CD4-positive, alpha-beta T cell treated with Interleukin-6 for 4 hours (primary cell): ENCODE results near the gene ISM2.

Source experiments
- DNase-seq: peaks from one replicate; pipeline ENCODE4 v3.0.0-alpha.2; 2020; ENCODE audit warnings: mixed read lengths

Gene ISM2

GRCh38 chr14:77507762-77508161, 9.1 kb upstream of the ISM2 start:
- no peak for DNase-seq

GRCh38 chr14:77505031-77505430, 6.4 kb upstream of the ISM2 start:
- DNase-seq = no peak

GRCh38 chr14:77503138-77503537, 4.5 kb upstream of the ISM2 start:
- DNase-seq = no peak

GRCh38 chr14:77502109-77502782, 3.6 kb upstream of the ISM2 start:
- no peak for DNase-seq

GRCh38 chr14:77498984-77499527, 440 bp upstream of the ISM2 start:
- DNase-seq = no peak

- no peak for DNase-seq
Observed at GRCh38 chr14:77495334-77495733, 3.3 kb downstream of the ISM2 start.

- DNase-seq = no peak
Observed at GRCh38 chr14:77491056-77491455, 7.6 kb downstream of the ISM2 start.

- no peak for DNase-seq
Observed at GRCh38 chr14:77490347-77490986, 8.1 kb downstream of the ISM2 start.

GRCh38 chr14:77489041-77489440, 9.6 kb downstream of the ISM2 start:
- no peak for DNase-seq

GRCh38 chr14:77488558-77488957, 10.1 kb downstream of the ISM2 start:
- no peak for DNase-seq

GRCh38 chr14:77485901-77486678, 12.5 kb downstream of the ISM2 start:
- DNase-seq = no peak

- no peak for DNase-seq
Observed at GRCh38 chr14:77485256-77485655, 13.4 kb downstream of the ISM2 start.

GRCh38 chr14:77482422-77482821, 16.2 kb downstream of the ISM2 start:
- no peak for DNase-seq

GRCh38 chr14:77478796-77479195, 19.8 kb downstream of the ISM2 start:
- DNase-seq = no peak

GRCh38 chr14:77478029-77478428, 20.6 kb downstream of the ISM2 start:
- DNase-seq = no peak

GRCh38 chr14:77475432-77476115, 23.0 kb downstream of the ISM2 start:
- no peak for DNase-seq

- DNase-seq = no peak
Observed at GRCh38 chr14:77474479-77475177, 24.0 kb downstream of the ISM2 start.

- DNase-seq = no peak
Observed at GRCh38 chr14:77473921-77474320, 24.7 kb downstream of the ISM2 start.

- DNase-seq = no peak
Observed at GRCh38 chr14:77470224-77470870, 28.3 kb downstream of the ISM2 start.

GRCh38 chr14:77469539-77469938, 29.1 kb downstream of the ISM2 start:
- DNase-seq = no peak

GRCh38 chr14:77469067-77469505, 29.5 kb downstream of the ISM2 start:
- no peak for DNase-seq

GRCh38 chr14:77467801-77468200, 30.8 kb downstream of the ISM2 start:
- no peak for DNase-seq
